IPS-18c (cell line): ENCODE data around the gene SLC12A5.

Experiments used
- H3K4me3 ChIP-seq: 2 replicates; pipeline ENCODE4 v1.7.0; 2013; ENCODE audit warnings: low read depth, mild to moderate bottlenecking, low read length, moderate library complexity; ENCODE audit not compliant: insufficient read depth
- H3K9me3 ChIP-seq: one replicate; pipeline ENCODE4 v1.6.1; 2013; ENCODE audit warnings: mild to moderate bottlenecking, low read length, moderate library complexity; ENCODE audit not compliant: control insufficient read depth, insufficient read depth

The SLC12A5 gene

DNA sequence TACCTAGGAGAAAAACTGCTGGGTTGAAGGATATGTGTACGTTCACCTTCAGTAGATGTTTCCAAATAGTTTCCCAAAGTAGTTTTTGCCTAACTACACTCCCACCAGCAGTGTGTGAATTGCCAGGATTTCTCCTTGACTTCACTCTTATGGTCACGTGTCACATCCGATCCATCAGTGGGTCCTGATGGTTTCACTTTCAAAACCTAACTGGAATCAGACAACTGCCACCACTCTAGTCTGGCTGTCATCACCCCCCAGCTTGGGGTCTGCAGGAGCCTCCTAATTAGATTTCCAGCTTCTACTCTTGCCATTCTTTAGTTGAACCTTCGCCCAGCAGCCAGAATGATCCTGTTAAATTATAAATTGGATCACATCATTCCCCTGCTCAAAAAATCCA is 8.5 kb upstream of the SLC12A5 start:
- Histone ChIP-seq H3K4me3 (no peak overlapping the region), H3K9me3 (no peaks in the 10 kb centered on the region)

DNA sequence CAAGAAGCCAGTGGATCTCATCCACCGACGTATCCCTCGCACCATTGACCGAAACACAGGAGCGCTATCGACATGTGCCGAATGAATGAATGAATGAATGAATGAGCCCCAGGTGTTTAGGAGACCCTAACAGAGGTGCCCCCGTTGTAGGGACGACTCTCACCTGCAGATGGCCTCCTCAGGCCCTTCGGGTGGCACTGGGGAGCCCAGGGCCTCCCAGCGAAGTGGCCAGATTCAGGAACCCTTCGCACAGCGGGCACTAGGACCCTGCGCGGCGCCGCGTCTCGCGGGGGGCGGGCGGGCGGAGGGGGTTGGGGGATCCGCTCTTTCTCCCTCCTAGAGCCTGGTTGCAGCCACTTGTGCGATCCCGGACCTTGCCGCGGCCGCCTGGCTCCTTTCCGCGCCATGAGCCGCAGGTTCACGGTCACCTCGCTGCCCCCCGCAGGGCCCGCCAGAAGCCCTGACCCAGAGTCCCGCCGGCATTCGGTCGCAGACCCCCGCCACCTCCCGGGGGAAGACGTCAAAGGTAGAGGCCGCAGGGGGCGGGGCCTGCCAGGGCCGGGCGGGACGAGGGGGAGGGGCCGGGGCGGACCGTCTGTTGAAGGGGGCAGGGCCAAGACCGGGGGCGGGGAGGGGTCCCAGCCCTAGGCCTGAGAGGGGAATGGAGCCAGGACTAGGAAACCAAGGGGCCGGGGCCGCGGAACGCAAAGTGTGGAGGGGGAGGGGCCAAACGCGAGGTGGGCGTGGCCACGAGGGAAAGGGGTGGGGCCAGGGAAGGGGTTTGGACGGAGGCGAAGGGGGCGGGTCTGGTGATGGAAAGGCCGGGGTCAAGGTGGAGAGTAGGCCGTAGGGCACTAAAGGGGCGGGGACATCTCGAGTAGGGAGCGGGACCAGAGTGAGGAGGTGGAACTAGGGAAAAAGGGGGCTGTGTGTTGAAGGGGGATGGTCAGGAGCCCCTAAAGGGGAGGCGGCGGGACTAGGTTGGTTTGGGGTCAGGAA is 7.4 kb upstream of the SLC12A5 start:
- H3K4me3 ChIP-seq: peak overlapping the region; percentile 70
- H3K9me3 ChIP-seq: no peaks in the 10 kb centered on the region

DNA sequence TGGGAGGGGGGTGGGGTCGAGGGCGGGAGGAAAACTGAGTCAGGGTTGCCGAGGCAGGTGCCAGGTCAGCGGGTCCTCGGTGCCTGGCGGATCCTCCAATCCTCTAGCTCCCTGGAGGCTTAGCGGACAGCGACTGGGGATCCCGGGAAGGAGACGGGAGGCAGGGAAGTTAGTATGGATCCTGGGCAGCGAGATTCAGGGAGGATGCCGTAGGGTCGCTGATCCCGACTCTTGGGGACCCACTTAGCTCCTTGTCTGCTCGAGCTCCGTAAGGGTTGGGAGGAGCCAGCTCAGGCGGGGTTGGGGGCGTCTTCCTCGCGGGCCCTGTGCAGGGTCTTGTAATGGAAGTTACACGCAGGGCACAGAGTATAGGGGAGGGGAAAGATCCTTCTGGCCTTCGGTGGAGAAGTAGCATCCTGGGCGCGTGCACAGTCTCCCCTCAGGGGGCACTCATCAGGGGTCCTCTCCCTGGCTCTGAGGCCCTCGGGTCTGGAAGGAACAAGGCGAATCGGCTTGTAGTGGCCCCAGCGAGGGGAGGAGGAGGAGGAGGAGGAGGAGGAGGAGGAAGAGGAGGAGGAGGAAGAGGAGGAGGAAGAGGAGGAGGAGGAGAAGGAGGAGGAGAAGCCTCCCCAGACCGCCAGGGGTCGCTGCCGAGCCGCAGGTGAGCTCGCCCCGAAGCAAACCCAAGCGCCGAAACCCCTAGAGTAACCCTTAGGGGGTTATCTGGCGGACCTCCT is 6.4 kb upstream of the SLC12A5 start:
- Histone ChIP-seq H3K9me3 (no peaks in the 10 kb centered on the region), H3K4me3 (peak overlapping the region; percentile 70)

DNA sequence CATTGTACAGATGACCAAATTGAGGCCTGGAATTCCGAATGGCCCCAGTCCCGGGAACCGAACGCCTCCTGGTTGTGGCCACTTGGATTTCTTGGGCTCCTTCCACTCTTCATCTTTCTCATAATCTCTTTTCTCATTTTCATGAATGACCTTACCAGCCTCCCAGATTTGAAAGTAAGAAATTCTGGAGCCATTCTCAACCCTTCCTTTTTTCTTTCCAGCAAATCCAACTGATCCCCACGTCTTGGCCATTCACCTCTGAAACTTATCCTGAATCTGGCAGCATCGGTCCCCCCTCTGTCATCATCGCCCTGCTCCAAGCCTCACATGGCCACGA is 5.9 kb upstream of the SLC12A5 start:
- no peak overlapping the region for H3K4me3 ChIP-seq
- no peaks in the 10 kb centered on the region for H3K9me3 ChIP-seq

DNA sequence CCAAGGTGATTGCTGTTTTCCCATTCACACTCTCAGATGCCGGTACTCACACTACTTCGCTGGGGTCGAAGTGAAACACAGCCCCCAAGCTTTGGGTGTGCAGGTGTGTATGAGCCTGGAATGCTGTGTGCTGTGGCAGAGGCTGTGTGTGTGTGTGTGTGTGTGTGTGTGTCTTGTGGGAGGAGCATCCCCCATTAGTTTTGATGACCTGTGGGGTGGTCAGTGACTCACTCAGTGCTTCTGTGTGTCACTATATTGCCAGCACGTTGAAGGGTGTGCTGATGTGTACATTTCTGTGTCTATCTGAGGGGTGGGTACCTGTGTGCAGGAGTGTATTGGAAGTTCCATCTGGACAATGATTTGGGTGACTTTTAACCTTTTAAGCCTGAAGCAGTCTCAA is 5.0 kb upstream of the SLC12A5 start:
- Histone ChIP-seq H3K4me3 (no peak overlapping the region), H3K9me3 (no peaks in the 10 kb centered on the region)

DNA sequence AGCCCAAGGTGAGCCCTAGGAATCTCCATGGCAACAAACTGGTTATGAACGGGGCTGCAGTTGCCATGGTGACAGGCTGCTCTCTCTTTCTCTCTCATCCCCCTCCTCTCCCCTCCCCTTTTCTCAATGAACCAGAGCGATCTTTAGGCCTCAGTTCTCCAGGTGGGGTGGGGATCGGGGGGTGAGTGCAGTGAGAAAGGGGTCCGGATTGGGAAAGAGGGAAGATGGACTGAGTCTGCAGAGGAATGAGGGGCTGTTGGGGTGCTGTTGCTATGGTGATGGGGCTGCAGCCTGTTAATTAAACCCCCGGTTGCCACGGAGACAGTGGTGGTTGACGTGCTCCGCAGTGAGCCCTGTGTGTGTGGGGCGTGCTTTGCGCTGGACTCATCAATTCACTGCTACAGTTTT is 3.6 kb upstream of the SLC12A5 start:
- Histone ChIP-seq H3K4me3 (no peak overlapping the region), H3K9me3 (no peaks in the 10 kb centered on the region)

DNA sequence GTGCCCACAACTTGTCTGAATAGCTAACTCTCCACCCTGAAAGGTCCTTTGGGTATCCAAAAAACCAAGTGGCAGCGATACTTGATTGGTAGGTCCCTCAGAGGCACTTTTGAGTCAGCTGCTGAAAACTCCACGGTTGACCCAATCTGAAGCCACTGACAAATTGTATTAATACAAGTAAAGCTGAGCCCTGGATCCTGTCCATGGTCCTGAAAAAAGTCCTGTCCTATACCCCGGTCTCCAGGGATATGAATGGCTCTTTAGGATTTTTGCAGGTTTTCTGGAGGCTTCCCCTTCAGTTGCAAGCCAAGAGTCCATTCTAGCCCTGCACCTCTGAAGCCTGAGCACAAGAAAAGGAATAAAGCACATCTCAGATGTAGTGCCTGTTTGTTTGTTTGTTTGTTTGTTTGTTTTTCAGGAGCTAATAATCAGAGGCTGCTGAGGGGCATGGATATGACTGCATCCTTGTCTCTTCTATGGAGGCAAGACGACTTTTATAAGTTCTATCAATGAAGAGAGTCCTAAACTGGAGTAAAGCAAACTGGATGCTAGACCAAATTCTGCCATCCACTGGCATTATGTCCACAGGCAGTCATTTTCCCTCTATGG is 1.7 kb upstream of the SLC12A5 start:
- Histone ChIP-seq H3K9me3 (no peaks in the 10 kb centered on the region), H3K4me3 (no peak overlapping the region)

DNA sequence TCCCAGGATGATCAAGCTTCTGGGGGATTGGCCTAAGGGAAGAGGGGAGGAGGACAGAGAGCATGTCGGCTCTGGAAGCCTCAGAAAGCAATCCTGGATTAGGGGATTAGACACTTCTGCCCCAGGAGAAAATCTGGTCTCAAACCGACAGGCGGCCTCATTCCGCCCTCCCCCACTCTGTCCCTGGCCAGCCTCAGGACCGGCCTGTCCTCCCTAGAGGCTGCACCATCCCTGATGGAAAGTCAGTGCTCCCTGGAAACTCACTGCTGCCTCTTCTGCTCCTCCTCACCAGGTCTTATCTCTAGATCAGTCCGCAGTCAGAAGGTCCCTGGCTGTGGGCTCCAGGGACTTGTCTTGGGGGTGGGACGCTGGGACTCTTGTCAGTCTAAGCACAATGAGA is 905 bp upstream of the SLC12A5 start:
- Histone ChIP-seq H3K9me3 (no peaks in the 10 kb centered on the region), H3K4me3 (no peak overlapping the region)

DNA sequence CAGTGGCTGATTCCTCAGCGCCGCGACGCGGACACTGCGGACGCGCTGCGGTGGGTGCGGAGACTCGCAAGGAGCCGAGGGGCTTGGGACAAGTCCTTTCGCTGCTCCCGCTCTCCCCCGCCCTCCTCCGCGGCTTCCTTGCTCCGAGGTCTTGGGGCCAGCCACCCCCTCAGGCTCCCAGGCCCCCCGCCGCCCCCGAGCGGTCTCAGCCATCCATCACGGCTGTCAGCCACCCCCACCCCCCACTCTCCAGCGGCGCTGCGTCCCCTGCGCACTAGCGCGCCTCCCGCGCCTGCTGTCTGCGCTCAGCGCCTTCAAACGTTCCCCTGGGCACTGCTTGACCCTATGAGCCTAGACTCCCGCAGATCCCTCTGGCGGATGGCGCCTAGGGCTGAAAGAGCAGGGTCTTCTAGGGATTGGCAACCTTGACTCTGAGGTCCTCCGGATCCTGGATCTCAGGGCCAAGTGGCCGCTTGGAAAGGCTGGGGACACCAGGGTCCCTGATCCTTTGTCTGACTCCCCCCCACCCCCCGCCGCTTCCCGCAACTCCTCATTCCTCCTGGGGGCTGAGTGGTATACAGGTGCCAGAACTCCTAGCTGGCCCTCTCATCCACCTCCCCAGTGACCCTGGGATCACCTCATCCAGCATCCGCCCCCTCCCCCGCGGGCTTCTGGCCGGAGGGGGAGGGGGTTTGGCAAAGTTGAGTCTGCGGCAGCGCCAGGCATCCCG is 1.4 kb downstream of the SLC12A5 start:
- peak overlapping the region; percentile 22; the same call in 1 of the 2 replicates for H3K4me3 ChIP-seq
- no peaks in the 10 kb centered on the region for H3K9me3 ChIP-seq

DNA sequence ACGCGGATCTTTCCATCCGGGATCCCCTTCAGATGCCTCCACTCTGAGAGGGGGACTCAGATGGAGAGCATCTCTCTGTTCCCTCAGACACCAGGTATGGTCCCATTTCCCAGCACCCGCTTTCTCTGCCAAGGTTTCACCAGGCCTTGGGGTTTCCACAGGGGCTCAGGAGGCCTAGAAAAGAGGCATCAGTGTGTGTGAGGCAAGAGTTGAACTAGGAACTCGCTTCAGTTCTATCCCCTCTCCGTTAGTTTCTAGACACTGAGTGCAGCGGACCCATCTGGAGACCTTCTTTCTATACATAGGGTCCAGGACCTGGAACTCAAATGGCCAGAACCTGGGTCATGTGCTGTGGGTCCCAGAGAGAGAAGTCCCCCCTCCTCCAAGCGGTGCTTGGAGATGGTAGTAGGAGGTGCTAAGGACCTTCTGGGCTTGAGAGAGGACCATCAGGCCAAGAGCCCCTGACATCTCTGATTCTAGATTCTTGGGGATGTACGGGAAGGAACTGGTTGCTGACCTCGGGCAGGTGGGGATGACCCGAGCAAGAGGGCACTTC is 2.1 kb downstream of the SLC12A5 start:
- Histone ChIP-seq H3K9me3 (no peaks in the 10 kb centered on the region), H3K4me3 (peak overlapping the region; percentile 68)

DNA sequence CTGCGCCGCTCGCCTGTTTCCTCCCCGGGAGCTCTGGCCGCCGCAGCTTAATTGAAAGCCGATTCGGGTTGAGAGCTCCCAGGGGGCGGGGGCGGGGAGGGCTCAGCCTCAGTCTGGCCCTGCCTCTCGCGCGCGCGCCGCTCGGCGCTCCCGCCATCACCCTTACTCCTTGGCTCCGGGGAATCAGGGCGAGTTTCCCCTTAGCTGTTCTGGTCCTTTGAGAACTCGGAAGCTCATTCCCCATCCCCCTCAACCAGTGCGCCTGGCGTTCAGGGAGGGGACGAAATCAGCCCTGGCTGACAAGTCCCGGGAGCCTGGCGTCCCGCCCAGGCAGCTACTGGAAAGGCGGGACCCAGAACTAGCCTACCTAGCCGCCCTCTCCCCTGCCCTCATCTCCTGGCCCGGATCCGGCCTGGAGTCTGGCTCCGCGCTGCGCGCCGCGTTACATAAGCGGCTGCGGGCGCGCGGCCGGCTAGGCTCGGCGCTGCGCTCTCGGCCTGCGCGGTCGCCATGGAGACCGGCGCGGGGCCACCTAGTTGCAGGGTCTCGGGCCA is 2.8 kb downstream of the SLC12A5 start:
- Histone ChIP-seq H3K9me3 (no peaks in the 10 kb centered on the region), H3K4me3 (peak overlapping the region; percentile 68)

DNA sequence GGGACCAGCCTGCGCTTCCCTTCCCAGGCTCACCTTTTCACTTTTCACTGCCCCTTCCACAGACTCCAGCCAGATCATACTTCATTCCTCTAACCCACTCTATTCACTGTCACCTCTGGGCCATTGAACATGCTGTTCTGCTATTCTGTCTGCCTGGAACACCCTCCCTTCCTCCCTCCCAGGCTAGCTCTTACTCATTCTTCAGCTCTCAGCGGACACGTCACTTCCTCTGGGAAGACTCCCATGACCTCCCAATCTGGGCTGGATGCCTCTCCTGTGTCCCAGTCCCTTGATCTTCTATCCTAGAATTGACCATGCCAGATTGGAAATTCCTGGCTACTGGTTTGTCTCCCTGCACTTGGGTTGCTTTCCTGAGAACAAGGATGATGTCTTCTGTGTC is 5.0 kb downstream of the SLC12A5 start:
- H3K4me3 ChIP-seq: no peak overlapping the region
- H3K9me3 ChIP-seq: no peaks in the 10 kb centered on the region

DNA sequence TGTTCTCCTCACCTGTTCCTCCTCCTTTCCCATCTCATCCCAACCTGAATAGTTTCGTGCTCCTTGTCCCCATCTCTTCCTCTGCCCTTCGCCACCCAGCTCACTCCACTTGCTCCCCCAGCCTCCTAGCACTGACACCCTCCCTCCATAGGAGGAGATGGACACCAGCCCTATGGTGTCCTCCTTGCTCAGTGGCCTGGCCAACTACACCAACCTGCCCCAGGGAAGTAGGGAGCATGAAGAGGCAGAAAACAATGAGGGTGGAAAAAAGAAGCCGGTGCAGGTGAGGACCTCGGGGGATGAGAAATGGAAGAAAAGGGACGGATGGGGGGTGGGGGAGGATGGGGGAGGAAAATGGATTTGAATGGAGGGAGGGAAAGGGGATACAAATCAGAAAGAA is 6.2 kb downstream of the SLC12A5 start:
- Histone ChIP-seq H3K4me3 (no peak overlapping the region), H3K9me3 (no peaks in the 10 kb centered on the region)

DNA sequence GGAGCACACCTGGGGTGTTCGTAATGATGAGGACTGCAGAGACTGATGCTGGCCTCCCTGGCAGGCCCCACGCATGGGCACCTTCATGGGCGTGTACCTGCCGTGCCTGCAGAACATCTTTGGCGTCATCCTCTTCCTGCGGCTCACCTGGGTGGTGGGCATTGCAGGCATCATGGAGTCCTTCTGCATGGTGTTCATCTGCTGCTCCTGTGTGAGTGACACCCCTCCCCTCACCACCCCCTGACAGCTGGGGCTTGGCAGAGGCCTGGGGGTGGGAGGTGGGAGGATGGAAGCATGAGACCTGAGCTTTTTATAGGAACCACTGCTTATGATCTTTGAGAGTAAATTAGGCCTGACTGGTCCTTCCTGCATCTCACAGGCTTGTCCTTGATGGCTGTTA is 6.7 kb downstream of the SLC12A5 start:
- Histone ChIP-seq H3K9me3 (no peaks in the 10 kb centered on the region), H3K4me3 (no peak overlapping the region)

DNA sequence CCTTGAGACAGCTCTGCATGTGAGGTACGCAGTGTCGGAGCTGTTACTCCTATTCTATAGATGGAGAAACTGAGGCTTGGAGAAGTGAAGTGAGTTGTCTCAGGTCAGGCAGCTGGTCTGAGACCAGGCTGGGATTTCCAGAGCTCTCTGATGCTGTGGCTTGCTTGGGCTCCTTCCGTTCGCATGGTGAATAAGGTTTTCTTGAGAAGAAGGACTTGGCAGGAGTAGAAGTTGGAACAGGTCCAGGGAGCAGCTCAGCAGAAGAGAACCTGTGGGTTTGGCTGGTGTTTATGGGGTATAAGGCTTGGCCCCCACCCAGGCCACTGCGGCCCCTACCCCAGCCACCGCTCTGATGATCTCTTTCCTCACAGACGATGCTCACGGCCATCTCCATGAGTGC is 7.4 kb downstream of the SLC12A5 start:
- Histone ChIP-seq H3K4me3 (no peak overlapping the region), H3K9me3 (no peaks in the 10 kb centered on the region)

DNA sequence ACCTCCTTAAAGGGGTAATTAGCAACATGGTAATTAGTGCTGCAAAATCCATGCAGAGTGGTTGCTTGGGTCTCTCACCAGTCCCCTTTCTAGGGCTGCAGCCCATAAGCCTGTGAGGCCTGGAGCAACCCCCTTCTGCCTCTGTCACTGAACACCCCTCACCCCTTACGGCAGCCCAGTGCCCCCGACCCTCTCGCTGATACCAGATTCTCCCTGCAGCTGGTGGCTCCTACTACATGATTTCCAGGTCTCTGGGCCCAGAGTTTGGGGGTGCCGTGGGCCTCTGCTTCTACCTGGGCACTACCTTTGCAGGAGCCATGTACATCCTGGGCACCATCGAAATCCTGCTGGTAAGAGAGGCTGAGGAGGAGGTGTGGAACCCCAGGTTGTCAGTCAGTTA is 8.0 kb downstream of the SLC12A5 start:
- Histone ChIP-seq H3K4me3 (no peak overlapping the region), H3K9me3 (no peaks in the 10 kb centered on the region)
